Stomach (tissue), 4 donors: ENCODE results near the gene EIF4A2.

Experiments
- EP300 ChIP-seq: sonication (generic); formaldehyde crosslinking; IDR thresholded peaks from one replicate; pipeline ENCODE4 v1.6.1; 2017; ENCODE audit warnings: antibody characterized with exemption
- POLR2A ChIP-seq, 4 donors: fragments of 450-650 bp; IDR thresholded peaks; one replicate each; pipeline ENCODE4 v1.6.1; 2016; ENCODE audit warnings: antibody characterized with exemption in 4 of 4, control low read depth in 2 of 4, mild to moderate bottlenecking in 1 of 4, moderate library complexity in 1 of 4
- POLR2AphosphoS5 ChIP-seq, 3 donors: sonication (generic); formaldehyde crosslinking; IDR thresholded peaks; one replicate each; pipeline ENCODE4 v1.6.1; 2016; ENCODE audit warnings: antibody characterized with exemption in 3 of 3
- TF ChIP-seq, protein P1 (sequence below), 7 experiments: fragments of 450-650 bp in 4 of 7; fragments of 200-600 bp in 3 of 7; sonication (generic) in 3 of 7; IDR thresholded peaks; one replicate each; pipeline ENCODE4 v1.5.1; 2016 to 2019; ENCODE audit warnings: antibody characterized with exemption in 7 of 7, control low read depth in 2 of 7, mild to moderate bottlenecking in 1 of 7

- TF ChIP-seq, protein P1, sequence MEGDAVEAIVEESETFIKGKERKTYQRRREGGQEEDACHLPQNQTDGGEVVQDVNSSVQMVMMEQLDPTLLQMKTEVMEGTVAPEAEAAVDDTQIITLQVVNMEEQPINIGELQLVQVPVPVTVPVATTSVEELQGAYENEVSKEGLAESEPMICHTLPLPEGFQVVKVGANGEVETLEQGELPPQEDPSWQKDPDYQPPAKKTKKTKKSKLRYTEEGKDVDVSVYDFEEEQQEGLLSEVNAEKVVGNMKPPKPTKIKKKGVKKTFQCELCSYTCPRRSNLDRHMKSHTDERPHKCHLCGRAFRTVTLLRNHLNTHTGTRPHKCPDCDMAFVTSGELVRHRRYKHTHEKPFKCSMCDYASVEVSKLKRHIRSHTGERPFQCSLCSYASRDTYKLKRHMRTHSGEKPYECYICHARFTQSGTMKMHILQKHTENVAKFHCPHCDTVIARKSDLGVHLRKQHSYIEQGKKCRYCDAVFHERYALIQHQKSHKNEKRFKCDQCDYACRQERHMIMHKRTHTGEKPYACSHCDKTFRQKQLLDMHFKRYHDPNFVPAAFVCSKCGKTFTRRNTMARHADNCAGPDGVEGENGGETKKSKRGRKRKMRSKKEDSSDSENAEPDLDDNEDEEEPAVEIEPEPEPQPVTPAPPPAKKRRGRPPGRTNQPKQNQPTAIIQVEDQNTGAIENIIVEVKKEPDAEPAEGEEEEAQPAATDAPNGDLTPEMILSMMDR (IDR thresholded peaks at IDR 0.05) = no peak
- TF ChIP-seq POLR2A (IDR thresholded peaks at IDR 0.05) = no peak
- no peak for TF ChIP-seq EP300
- TF ChIP-seq POLR2AphosphoS5 (IDR thresholded peaks at IDR 0.05) = no peak
Measured at GRCh38 chr3:186818516-186818915, 35.1 kb downstream of the EIF4A2 start.
